Small intestine (tissue), 7 donors: Measurements from ENCODE around the gene SRGAP2C. TPM values are rescaled to one million over a fixed set of nuclear protein-coding genes. Genes with fewer than 3 reads are reported as not detected.
A peak's percentile ranks its signal among the peaks of the same experiment; 100 is the strongest.
"Not testable (repeated sequence)": the region's sequence is repeated elsewhere in the genome, so short reads cannot be mapped to it uniquely, and the experiment has no call there.

ENCODE experiments used
- DNase-seq, 2 donors: peaks; one replicate each; pipeline versions ENCODE4 v3.0.0 to v3.0.0-alpha.2; 2013
- FAIRE-seq: peaks from 2 replicates; lab custom pipeline; 2012; peaks lifted over from hg19 to GRCh38; lab: Jason Lieb, UNC
- H3K27ac ChIP-seq, 3 donors: one replicate each; pipeline ENCODE4 v1.5.1; 2013; ENCODE audit warnings: low read length in 2 of 3, mild to moderate bottlenecking in 2 of 3, control low read depth in 1 of 3, inconsistent platforms in 1 of 3, low read depth in 1 of 3, moderate library complexity in 1 of 3
- H3K27me3 ChIP-seq, 3 donors: one replicate each; pipeline ENCODE4 v1.6.1; 2013; ENCODE audit warnings: low read length in 3 of 3, inconsistent platforms in 1 of 3; ENCODE audit not compliant: control insufficient read depth in 3 of 3, insufficient read depth in 3 of 3
- H3K36me3 ChIP-seq, 3 donors: one replicate each; pipeline ENCODE4 v1.6.1; 2013; ENCODE audit warnings: low read length in 3 of 3, inconsistent platforms in 1 of 3, low read depth in 1 of 3, mild to moderate bottlenecking in 1 of 3, moderate library complexity in 1 of 3; ENCODE audit not compliant: control insufficient read depth in 3 of 3, insufficient read depth in 2 of 3
- H3K4me1 ChIP-seq, 3 donors: one replicate each; pipeline ENCODE4 v1.6.1; 2013; ENCODE audit warnings: low read length in 2 of 3, inconsistent platforms in 1 of 3, low read depth in 1 of 3, mild to moderate bottlenecking in 1 of 3, moderate library complexity in 1 of 3; ENCODE audit not compliant: control insufficient read depth in 3 of 3, insufficient read depth in 2 of 3
- H3K4me3 ChIP-seq, 3 donors: one replicate each; pipeline ENCODE4 v1.5.1; 2013; ENCODE audit warnings: low read length in 3 of 3, control low read depth in 1 of 3, inconsistent platforms in 1 of 3, low read depth in 1 of 3, mild to moderate bottlenecking in 1 of 3, moderate library complexity in 1 of 3
- H3K9me3 ChIP-seq, 2 donors: one replicate each; pipeline ENCODE4 v1.6.1; 2013; ENCODE audit warnings: low read depth in 1 of 2, low read length in 1 of 2; ENCODE audit not compliant: control insufficient read depth in 2 of 2, insufficient read depth in 1 of 2
- WGBS, 3 donors: extraction: QIAGEN DNeasy Blood & Tissue Kit; methylation state at CpG; one replicate each; pipeline ENCODE4 v1.1.7; 2013; 5-methylcytosine and 5-hydroxymethylcytosine counted together
- polyA plus RNA-seq, 4 donors: library from polyadenylated mRNA; stranded (reverse) in 3 of 4; unstranded in 1 of 4; fragments of 200-250 nt in 3 of 4; fragments of 120-200 nt in 1 of 4; gene quantifications; one replicate each; pipeline versions ENCODE4 v1.2.1 to v1.2.3, GENCODE V29; 2013
- donor health status: healthy with polysubstance abuse.
- donor health status: control.
- donor health status: control.
- donor health status: Bipolar disorder and iron deficiency.
- donor health status: healthy.

SRGAP2C gene
- polyA plus RNA-seq, 4 donors = 1.1 to 3.7 (median 2.2) TPM

GRCh38 chr1:121213491-121213890, 28.7 kb downstream of the SRGAP2C start:
- H3K4me1 ChIP-seq, H3K4me3 ChIP-seq, H3K9me3 ChIP-seq, H3K27me3 ChIP-seq, H3K36me3 ChIP-seq, FAIRE-seq, H3K27ac ChIP-seq: not testable (repeated sequence)
- DNase-seq = peak in 1 of 2 donors; percentile 9
- 79 to 92% methylated on average over 3 to 7 of the region's 9 CpGs; no CpG with 5 or more reads in 1 of the 3 donors for WGBS, 3 donors

DNA sequence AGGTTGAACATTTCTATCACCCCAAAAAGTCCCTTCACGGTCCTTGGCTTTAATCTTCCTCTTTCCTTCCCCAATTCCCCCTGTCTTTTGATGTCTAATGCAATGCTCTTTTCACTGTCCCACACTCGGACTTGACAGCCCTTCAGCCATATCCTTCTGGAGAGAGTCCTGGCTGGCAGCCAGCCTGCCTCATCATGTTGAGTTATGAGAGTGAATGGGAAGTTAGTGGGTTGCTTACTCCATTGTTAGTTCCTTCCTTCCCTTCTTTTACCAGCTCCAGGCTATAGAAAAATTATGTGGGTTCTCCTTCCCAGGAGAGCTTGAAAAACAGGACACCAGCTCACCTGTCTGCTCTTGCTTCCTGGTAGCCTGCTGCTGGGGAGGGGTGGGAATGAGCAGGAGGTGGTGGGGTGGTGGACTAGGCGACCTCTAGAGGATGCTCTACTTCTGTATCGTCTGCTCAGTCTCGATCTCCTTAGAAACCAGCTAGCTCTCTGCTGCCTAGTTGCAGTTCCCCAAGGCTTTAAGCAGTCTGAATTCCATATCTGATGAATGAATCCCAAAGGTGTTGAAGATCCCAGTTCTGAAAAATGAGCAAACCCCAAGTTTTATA, 29.9 kb downstream of the SRGAP2C start:
- H3K27me3 ChIP-seq, H3K36me3 ChIP-seq, H3K4me3 ChIP-seq, H3K4me1 ChIP-seq, H3K27ac ChIP-seq, FAIRE-seq, DNase-seq, H3K9me3 ChIP-seq: not testable (repeated sequence)
- 56% methylated on average over 3 of the region's 5 CpGs; no CpG with 5 or more reads in 2 of the 3 donors for WGBS, 3 donors

DNA sequence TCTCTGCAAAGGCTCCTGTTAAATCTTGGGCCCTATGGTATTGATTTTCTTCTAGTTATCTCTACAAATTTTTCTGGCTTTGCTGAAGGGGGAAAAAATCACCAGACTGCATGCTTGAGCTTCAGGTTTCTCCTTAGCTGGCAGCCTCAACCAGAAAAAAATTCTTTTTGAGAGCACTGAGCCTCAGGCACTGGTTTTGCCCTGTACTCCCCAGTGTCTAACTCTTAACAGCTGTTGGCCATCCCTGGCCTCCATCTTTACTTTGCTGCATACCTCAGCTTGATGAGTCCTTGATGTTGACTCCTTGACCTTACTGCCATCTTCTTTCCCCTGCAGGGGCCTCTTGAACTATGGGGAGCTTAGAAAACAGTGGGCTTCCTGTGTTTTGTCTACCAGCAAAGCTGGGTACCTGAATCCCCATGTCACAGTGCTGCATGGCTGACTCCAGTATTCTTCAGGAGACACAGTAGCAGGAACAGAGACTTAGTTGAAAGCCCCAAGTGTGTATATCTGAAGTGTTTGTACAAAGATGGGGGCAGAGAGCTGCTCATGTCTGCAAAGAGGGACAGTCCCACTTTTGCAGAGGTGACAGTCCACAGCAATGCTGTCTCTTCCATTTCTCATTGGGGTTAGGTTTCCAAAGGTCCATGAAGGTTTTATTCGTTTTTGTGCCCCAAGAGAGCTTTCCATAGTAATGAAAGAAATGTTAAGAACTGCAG, 31.1 kb downstream of the SRGAP2C start:
- H3K27ac ChIP-seq, H3K9me3 ChIP-seq, H3K4me1 ChIP-seq, H3K27me3 ChIP-seq, DNase-seq, FAIRE-seq, H3K36me3 ChIP-seq, H3K4me3 ChIP-seq: not testable (repeated sequence)
- WGBS, 3 donors = 43 to 64% (median 63%) methylated on average over 1 of the region's 1 CpG

DNA sequence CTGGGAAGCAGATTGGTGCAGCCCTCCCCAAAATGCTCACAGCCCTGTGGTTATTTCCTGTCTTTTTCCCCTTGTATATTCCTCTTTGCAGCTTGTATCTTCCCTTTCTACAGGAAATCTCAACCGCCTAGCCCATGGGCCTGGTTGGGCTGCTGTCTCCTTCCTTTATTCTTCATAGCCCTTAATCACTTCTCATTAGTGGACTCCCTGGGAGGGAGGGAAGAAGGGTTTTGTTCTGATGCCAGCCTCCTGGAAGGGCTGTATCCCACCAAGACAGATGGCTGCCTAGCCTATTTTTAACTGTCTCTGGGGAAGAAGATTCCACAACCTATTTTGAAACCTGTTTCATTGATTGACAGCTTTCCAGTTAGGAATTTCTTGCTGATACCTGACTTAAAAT, 31.9 kb downstream of the SRGAP2C start:
- not testable (repeated sequence) for H3K27me3 ChIP-seq, FAIRE-seq, H3K36me3 ChIP-seq, H3K4me1 ChIP-seq, DNase-seq, H3K9me3 ChIP-seq, H3K27ac ChIP-seq, H3K4me3 ChIP-seq
- 20% methylated on average over 1 of the region's 1 CpG; no CpG with 5 or more reads in 2 of the 3 donors for WGBS, 3 donors

DNA sequence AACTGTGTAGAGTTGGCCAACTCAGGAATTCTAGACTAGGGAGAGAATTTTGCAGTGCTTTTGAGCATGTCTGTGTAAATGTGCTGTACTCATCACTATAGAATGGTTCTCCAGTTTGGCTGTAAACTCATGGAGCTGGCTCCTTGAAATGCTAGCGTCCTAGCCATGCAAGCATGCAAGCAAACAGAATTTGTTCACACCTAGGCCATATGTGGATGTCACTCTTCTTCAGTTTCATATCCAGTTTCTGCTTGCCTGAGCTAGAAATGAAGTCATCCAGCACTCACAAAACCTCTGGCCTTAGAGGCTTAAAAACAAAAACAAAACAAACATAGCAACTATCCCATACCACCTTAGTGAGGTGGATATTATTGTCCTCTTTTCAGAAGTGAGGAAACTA, 37.0 kb downstream of the SRGAP2C start:
- 70 to 93% (median 75%) methylated on average over 1 of the region's 1 CpG for WGBS, 3 donors

GRCh38 chr1:121224714-121225113, 39.9 kb downstream of the SRGAP2C start:
- not testable (repeated sequence) for H3K4me1 ChIP-seq, H3K27ac ChIP-seq, FAIRE-seq, H3K4me3 ChIP-seq, H3K9me3 ChIP-seq, H3K36me3 ChIP-seq, DNase-seq, H3K27me3 ChIP-seq
- WGBS, 3 donors = 48 to 86% (median 65%) methylated on average over 3 of the region's 4 CpGs

More for the DNA sequence above, 37.0 kb downstream of the SRGAP2C start:
- FAIRE-seq, H3K4me3 ChIP-seq, H3K27ac ChIP-seq, DNase-seq, H3K27me3 ChIP-seq, H3K36me3 ChIP-seq, H3K4me1 ChIP-seq, H3K9me3 ChIP-seq: not testable (repeated sequence)

DNA sequence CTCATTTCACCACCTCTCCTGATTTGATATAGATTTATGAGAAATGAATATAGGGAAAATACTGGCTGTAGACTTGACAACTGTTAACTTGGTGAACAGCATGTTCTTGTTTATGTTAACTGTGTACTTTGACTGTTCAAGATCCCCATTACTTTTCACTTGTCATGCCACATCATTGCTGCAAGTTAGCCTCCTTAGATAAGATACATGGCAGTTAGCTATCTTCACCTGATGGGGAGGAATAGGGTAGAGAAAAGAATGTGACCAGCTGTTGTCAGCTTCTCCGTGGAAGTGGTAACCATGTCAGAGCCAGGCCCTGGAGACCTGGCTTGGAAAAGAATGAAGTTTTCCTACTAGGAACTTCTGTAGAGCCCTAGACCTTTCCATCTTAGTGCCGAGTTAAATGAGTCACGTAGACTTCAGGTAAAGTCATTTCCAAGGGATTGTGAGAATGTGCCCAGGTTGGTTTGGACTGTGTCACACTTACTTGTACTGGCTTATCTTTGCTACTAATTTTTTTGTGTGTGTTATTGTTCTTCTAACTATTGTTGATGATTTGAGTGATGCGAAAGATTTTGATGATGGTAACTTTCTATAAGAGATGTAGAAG, 41.6 kb downstream of the SRGAP2C start:
- not testable (repeated sequence) for H3K27me3 ChIP-seq, H3K4me1 ChIP-seq, H3K9me3 ChIP-seq, H3K27ac ChIP-seq, DNase-seq, FAIRE-seq, H3K4me3 ChIP-seq, H3K36me3 ChIP-seq
- WGBS, 3 donors = 92 to 96% (median 94%) methylated on average over 2 of the region's 4 CpGs

GRCh38 chr1:121226925-121227324, 42.1 kb downstream of the SRGAP2C start:
- H3K4me1 ChIP-seq, H3K4me3 ChIP-seq, H3K27me3 ChIP-seq, H3K36me3 ChIP-seq, H3K9me3 ChIP-seq, H3K27ac ChIP-seq, DNase-seq, FAIRE-seq: not testable (repeated sequence)
- 50 to 82% (median 67%) methylated on average over 1 of the region's 2 CpGs for WGBS, 3 donors
